Neural cell (in vitro differentiated cells): Measurements from ENCODE around the gene DNMBP. TPM values are rescaled to one million over a fixed set of nuclear protein-coding genes. Genes with fewer than 3 reads are reported as not detected.

Source experiments
- H2AFZ ChIP-seq: fragments of 200-600, 300-800 bp; sonication (generic), shearing (Covaris generic); 2 replicates; pipeline ENCODE4 v1.6.0; 2014; ENCODE audit warnings: low read depth, mild to moderate bottlenecking, antibody characterized with exemption, low read length, moderate library complexity
- H3F3A ChIP-seq: fragments of 200-600 bp; shearing (Covaris generic); 2 replicates; pipeline ENCODE4 v1.6.1; 2016; ENCODE audit warnings: mild to moderate bottlenecking, moderate library complexity, mixed read lengths, antibody characterized with exemption, low read length; ENCODE audit not compliant: insufficient read depth, poor library complexity, severe bottlenecking
- H3K27ac ChIP-seq: fragments of 200-600, 300-800 bp; sonication (generic), shearing (Covaris generic); 2 replicates; pipeline ENCODE4 v1.5.1; 2014; ENCODE audit warnings: mild to moderate bottlenecking, low read length, moderate library complexity
- H3K27me3 ChIP-seq: fragments of 300-800, 200-600 bp; sonication (generic), shearing (Covaris generic); 2 replicates; pipeline ENCODE4 v1.6.0; 2014; ENCODE audit warnings: mild to moderate bottlenecking, low read depth, low read length, moderate library complexity; ENCODE audit not compliant: insufficient read depth
- H3K36me3 ChIP-seq: fragments of 300-800, 200-600 bp; sonication (generic), shearing (Covaris generic); 2 replicates; pipeline ENCODE4 v1.5.1; 2014; ENCODE audit warnings: mild to moderate bottlenecking, antibody characterized with exemption, low read length, moderate library complexity; ENCODE audit not compliant: insufficient read depth
- H3K4me2 ChIP-seq: fragments of 300-800, 200-600 bp; sonication (generic), shearing (Covaris generic); 2 replicates; pipeline ENCODE4 v1.6.0; 2014; ENCODE audit warnings: mild to moderate bottlenecking, low read length
- H3K4me3 ChIP-seq: fragments of 300-800, 200-600 bp; sonication (generic), shearing (Covaris generic); 2 replicates; pipeline ENCODE4 v1.5.1; 2014; ENCODE audit warnings: mild to moderate bottlenecking, low read length, moderate library complexity
- H3K79me2 ChIP-seq: fragments of 200-600 bp; shearing (Covaris generic); replicated peaks from 2 replicates; pipeline ENCODE4 v1.6.0; 2014; ENCODE audit warnings: mild to moderate bottlenecking, low read length, moderate library complexity; ENCODE audit not compliant: insufficient read depth
- H3K9ac ChIP-seq: fragments of 300-800, 200-600 bp; sonication (generic), shearing (Covaris generic); 2 replicates; pipeline ENCODE4 v1.6.1; 2016; ENCODE audit warnings: mild to moderate bottlenecking, low read length, mixed read lengths
- H3K9me2 ChIP-seq: fragments of 200-600 bp; shearing (Covaris generic); 2 replicates; pipeline ENCODE4 v1.6.1; 2016; ENCODE audit warnings: mild to moderate bottlenecking, low read length, mixed read lengths; ENCODE audit not compliant: insufficient read depth
- H3K9me3 ChIP-seq: fragments of 200-600, 300-800 bp; sonication (generic), shearing (Covaris generic); 2 replicates; pipeline ENCODE4 v1.6.1; 2016; ENCODE audit warnings: mild to moderate bottlenecking, mixed run types, low read length, moderate library complexity, mixed read lengths
- H4K20me1 ChIP-seq: fragments of 200-600 bp; shearing (Covaris generic); 2 replicates; pipeline ENCODE4 v1.6.1; 2016; ENCODE audit warnings: mild to moderate bottlenecking, mixed run types; ENCODE audit not compliant: insufficient read depth
- CTCF ChIP-seq: fragments of 450-650 bp; IDR thresholded peaks from 2 replicates; pipeline ENCODE4 v1.5.1; 2014; ENCODE audit warnings: antibody characterized with exemption, mild to moderate bottlenecking, moderate library complexity; ENCODE audit not compliant: poor library complexity, severe bottlenecking
- EP300 ChIP-seq: fragments of 450-650 bp; conservative IDR thresholded peaks from 2 replicates; pipeline ENCODE4 v1.6.1; 2014; ENCODE audit warnings: antibody characterized with exemption, mild to moderate bottlenecking, moderate library complexity; ENCODE audit not compliant: poor library complexity, severe bottlenecking
- EZH2 ChIP-seq: fragments of 200-600, 300-800 bp; shearing (Covaris generic), sonication (generic); IDR thresholded peaks from 2 replicates; pipeline ENCODE4 v1.6.1; 2014; ENCODE audit warnings: antibody characterized with exemption, low read length, borderline replicate concordance, mild to moderate bottlenecking; ENCODE audit not compliant: insufficient read depth, poor library complexity, severe bottlenecking
- MXI1 ChIP-seq: fragments of 450-650 bp; conservative IDR thresholded peaks from 2 replicates; pipeline ENCODE4 v1.6.1; 2014; ENCODE audit warnings: antibody characterized with exemption, mild to moderate bottlenecking; ENCODE audit not compliant: poor library complexity, severe bottlenecking
- POLR2AphosphoS5 ChIP-seq: IDR thresholded peaks from 2 replicates; pipeline ENCODE4 v1.6.1; 2012
- RAD21 ChIP-seq: fragments of 450-650 bp; conservative IDR thresholded peaks from 2 replicates; pipeline ENCODE4 v1.6.1; 2014; ENCODE audit warnings: antibody characterized with exemption, mild to moderate bottlenecking, moderate library complexity
- REST ChIP-seq: IDR thresholded peaks from 2 replicates; pipeline ENCODE4 v1.6.1; 2012; ENCODE audit warnings: borderline replicate concordance
- SMC3 ChIP-seq: fragments of 450-650 bp; conservative IDR thresholded peaks from 2 replicates; pipeline ENCODE4 v1.6.1; 2014; ENCODE audit warnings: antibody characterized with exemption, mild to moderate bottlenecking, moderate library complexity; ENCODE audit not compliant: poor library complexity
- TAF1 ChIP-seq: IDR thresholded peaks from 2 replicates; pipeline ENCODE4 v1.6.1; 2012; ENCODE audit warnings: low read depth
- polyA plus RNA-seq: library from polyadenylated mRNA; depleted of rRNA; stranded (reverse); fragments of >200 nt; gene quantifications from 2 replicates; pipeline ENCODE4 v1.2.3, GENCODE V29; 2014

Gene DNMBP
- polyA plus RNA-seq, 1 donor from 2014 or later, result 2.3 TPM

DNA sequence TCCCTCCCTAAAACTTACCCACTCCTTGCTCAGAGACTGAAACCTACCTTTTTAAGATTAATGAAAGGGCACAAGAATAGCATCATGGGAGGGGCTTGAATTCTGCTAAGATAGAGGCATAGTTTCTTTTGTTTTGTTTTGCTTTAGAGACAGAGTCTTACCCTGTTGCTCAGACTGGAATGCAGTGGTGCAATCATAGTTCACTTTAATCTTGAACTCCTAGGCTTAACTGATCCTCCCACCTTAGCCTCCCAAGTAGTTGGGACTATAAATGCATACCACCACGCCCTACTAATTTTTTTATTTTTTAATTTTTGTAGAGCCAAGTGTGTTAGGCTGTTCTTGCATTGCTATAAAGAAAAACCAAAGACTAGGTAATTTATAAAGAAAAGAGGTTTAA is 17.7 kb upstream of the DNMBP start:
- Histone ChIP-seq H3F3A (no peaks in the 10 kb centered on the region), H3K27ac (no peak overlapping the region), H3K4me3 (no peak overlapping the region), H4K20me1 (no peaks in the 10 kb centered on the region), H3K9me3 (peaks cover 4% of the 10 kb centered on the region), H3K27me3 (no peaks in the 10 kb centered on the region), H2AFZ (no peak overlapping the region), H3K79me2 (no peaks in the 10 kb centered on the region), H3K9me2 (no peaks in the 10 kb centered on the region), H3K4me2 (no peak overlapping the region), H3K9ac (no peak overlapping the region), H3K36me3 (no peaks in the 10 kb centered on the region)
- TF ChIP-seq REST (no peak), MXI1 (no peak), RAD21 (no peak), EP300 (no peak), SMC3 (no peak)

DNA sequence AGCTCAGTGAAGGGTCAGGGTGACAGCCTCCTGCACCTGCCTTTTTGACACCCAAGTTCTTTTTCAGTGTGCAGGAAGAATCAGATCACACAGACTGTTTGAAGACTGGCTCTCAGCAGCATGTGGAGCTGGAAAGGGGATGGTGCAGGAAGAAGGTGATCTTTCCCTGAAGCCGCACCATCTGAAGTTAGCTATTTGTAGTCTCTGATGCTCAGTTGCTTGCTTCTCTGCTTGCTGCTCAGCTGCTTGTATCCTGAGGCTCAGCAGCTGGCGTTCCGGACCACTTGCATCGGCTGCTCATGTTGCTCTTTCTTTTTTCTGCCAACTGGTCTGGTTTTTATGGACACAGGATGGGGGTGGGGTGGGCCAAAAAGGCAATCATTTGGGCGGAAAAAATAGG is 15.8 kb upstream of the DNMBP start:
- Histone ChIP-seq H3K9me2 (no peaks in the 10 kb centered on the region), H3K9me3 (peaks cover 4% of the 10 kb centered on the region), H3K36me3 (no peaks in the 10 kb centered on the region), H3K79me2 (no peaks in the 10 kb centered on the region), H2AFZ (no peak overlapping the region), H4K20me1 (no peaks in the 10 kb centered on the region), H3K27me3 (no peaks in the 10 kb centered on the region), H3K4me3 (no peak overlapping the region), H3K4me2 (no peak overlapping the region), H3F3A (no peaks in the 10 kb centered on the region), H3K9ac (no peak overlapping the region), H3K27ac (no peak overlapping the region)
- TF ChIP-seq SMC3 (no peak), MXI1 (no peak), EZH2 (no peak), RAD21 (no peak), CTCF (no peak), REST (no peak), EP300 (no peak), POLR2AphosphoS5 (no peak), TAF1 (no peak)
